Stimulated activated CD8-positive, alpha-beta memory T cell treated with anti-CD3 and anti-CD28 coated beads, Interleukin-7, amount 100 ng/mL, for 24 hours (primary cell): Measurements from ENCODE around the gene HSD17B4.
A peak's percentile ranks its signal among the peaks of the same experiment; 100 is the strongest.
"Not testable (repeated sequence)": the region's sequence is repeated elsewhere in the genome, so short reads cannot be mapped to it uniquely, and the experiment has no call there.

Source experiments
- DNase-seq: peaks from one replicate; pipeline ENCODE4 v3.0.0-alpha.2; 2020; ENCODE audit warnings: low read depth

The HSD17B4 gene

DNA sequence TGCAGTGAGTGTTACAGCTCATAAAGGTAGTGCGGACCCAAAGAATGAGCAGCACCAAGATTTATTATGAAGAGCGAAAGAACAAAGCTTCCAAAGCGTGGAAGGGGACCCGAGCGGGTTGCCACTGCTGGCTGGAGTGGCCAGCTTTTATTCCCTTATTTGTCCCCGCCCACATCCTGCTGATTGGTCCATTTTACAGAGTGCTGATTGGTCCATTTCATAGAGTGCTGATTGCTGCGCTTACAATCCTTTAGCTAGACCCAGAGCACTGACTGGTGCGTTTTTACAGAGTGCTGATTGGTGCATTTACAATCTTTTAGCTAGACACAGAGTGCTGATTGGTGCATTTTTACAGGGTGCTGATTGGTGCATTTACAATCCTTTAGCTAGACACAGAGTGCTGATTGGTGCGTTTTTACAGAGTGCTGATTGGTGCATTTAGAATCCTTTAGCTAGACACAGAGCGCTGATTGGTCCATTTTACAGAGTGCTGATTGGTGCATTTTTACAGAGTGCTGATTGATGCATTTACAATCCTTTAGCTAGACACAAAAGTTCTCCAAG lies 19.5 kb upstream of the HSD17B4 start:
- not testable (repeated sequence) for DNase-seq

DNA sequence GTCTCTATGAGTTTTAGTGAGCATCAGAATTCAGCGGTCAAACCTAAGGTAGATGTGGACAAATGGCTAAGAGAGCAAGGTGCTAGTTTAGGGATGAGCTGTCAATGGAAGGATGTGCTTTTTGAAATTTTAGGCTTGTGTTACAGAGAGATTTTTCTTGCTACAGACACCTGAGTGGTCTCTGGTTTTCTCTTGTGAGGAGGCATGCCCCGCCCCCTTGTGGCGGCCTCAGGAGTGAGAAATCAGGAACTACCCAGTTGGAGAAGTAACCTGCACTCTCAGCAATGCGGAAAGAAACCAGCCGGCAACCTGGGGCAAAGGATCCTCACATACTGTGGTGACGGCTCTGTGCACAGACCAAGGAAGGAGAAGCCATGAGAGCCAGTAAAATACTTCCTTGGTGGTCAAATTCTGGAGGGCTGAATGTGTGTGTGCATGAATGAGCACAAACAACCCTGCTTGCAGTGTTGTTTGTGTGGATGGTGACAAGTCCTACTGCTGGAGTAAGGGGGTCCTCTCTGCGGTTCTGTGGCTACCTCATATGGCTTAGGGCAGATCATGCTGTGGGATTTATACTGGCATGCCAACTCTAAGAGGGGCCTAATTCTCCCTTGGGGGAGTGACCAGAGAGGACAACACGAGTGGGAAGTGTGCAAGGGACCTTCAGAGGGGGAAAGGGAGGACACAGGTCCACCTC lies 16.7 kb upstream of the HSD17B4 start:
- DNase-seq = peak; percentile 46

DNA sequence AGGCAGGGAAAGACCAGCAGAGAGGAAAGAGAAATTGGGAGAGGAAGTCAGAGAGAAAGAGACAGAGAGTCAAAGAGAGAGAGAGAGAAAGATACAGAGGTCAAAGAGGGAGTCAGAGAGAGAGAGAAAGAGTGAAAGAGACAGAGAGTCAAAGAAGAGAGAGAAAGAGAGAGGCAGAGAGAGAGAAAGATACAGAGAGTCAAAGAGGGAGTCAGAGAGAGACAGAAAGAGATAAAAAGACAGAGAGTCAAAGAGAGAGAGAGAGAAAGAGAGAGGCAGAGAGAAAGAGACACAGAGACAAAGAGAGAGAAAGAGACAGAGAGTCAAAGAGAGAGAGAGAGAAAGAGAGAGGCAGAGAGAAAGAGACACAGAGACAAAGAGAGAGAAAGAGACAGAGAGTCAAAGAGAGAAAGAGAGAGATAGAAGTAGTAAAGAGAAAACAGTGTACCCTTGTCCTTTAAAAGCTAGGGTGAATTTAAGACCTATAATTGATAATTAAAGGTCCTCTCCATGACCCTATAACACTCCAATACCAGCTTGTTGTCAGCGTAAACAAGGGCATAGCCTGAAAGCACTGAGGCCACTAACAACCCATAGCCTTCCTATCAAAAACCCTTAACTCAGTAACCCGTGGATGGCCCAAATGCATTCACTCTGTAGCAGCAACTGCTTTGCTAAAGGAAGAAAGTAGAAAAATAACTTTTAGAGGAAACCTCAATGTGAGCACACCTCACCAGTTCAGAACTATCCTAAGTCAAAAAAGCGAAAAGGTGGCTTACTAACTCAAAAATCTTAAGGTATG lies 14.3 kb upstream of the HSD17B4 start:
- DNase-seq = not testable (repeated sequence)

DNA sequence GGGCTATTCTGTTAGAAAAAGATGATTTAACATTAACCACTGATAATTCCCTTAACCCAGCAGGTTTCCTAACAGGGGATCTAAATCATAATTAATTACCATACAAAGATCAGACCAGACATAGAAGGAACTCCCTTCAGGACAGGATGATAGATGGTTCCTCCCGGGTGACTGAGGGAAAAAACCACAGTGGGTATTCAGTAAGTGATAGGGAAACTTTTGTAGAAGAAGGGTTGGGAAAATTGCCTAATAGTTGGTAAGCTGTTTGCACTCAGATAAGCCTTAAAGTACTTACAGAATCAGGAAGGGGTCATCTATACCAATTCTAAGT lies 13.7 kb upstream of the HSD17B4 start:
- not testable (repeated sequence) for DNase-seq

DNA sequence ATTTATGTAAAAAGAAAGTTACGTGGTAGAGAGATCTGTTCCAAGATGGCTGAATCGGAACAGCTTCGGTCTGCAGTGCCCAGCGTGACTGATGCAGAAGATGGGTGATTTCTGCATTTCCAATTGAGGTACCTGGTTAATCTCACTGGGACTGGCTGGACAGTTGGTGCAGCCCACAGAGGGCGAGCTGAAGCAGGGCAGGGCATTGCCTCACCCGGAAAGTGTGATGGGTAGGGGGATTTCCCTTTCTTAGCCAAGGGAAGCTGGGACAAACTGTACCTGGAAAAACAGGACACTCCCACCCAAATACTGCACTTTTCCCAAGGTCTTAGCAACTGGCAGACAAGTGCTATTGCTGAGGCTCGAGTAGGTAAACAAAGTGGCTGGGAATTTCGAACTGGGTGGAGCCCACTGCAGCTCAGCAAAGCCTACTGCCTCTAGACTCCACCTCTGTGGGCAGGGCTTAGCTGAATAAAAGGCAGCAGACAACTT lies 13.1 kb upstream of the HSD17B4 start:
- DNase-seq = no peak

DNA sequence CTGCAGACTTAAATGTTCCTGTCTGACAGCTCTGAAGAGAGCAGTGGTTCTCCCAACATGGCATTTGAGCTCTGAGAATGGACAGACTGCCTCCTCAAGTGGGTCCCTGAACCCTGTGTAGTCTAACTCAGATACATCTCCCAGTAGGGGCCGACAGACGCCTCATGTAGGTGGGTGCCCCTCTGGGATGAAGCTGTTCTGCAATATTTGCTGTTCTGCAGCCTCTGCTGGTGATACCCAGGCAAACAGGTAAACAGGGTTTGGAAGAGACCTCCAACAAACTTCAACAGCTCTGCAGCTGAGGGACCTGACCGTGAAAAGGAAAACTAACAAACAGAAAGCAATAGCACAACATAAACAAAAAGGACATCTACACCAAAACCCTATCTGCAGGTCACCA lies 12.7 kb upstream of the HSD17B4 start:
- not testable (repeated sequence) for DNase-seq

DNA sequence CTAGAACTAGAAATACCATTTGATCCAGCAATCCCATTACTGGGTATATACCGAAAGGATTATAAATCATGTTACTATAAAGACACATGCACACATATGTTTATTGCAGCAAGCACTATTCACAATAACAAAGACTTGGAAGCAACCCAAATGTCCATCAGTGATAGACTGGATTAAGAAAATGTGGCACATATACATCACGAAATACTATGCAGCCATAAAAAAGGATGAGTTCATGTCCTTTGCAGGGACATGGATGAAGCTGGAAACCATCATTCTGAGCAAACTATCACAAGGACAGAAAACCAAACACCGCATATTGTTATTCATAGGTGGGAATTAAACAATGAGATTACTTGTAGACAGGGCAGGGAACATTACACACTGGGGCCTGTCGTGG lies 7.7 kb upstream of the HSD17B4 start:
- not testable (repeated sequence) for DNase-seq

DNA sequence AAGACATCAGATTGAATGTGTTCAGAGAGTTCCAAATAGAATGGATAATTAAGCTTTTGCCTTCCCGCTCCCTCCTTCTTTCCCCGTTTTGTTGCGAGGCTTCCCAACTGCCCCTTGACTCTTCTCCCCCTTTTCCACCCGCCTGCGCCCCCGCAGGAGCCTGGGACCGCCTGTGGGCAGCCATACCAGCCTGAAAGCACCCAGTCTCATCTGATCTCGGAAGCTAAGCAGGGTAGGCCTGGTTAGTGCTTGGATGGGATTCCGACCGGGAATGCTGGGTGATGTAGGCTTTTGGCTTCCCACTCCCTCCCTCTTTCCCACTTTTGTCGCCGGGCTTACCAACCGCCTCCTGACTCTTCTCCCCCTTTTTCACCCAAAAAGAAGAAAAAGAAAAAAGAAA lies 6.8 kb upstream of the HSD17B4 start:
- DNase-seq = no peak

DNA sequence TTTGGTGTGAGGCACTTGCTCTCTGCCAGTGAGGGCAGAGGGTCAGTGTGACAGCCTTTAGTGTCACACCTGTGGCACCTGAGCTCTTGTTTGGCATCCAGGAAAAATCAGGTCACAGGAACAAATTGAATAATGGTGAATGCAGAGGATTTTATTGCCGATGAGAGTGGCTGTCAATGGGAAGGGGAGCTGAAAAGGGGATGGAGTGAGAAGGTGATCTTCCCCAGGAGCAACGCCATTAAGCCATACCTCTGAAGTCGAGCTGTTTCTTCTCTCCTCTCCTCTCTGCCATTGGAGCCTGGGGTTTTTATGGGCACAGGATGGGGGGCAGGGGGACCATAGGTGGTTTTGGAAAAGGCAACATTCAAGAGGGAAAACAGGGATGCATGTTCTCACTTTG lies 2.4 kb upstream of the HSD17B4 start:
- no peak for DNase-seq

DNA sequence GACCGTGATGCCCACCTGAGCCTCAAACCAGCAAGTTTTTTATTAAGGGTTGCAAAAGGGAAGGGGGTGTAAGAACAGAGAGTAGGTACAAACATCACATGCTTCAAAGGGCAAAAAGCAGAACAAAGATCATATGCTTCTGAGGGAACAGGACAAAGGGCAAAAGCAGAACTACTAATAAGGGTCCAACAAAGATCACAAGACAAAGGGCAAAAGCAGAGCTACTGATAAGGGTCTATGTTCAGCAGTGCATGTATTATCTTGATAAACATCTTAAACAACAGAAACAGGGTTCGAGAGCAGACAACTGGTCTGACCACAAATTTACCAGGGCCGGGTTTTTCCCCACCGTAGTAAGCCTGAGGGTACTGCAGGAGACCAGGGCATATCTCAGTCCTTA lies 1.7 kb upstream of the HSD17B4 start:
- DNase-seq = not testable (repeated sequence)

DNA sequence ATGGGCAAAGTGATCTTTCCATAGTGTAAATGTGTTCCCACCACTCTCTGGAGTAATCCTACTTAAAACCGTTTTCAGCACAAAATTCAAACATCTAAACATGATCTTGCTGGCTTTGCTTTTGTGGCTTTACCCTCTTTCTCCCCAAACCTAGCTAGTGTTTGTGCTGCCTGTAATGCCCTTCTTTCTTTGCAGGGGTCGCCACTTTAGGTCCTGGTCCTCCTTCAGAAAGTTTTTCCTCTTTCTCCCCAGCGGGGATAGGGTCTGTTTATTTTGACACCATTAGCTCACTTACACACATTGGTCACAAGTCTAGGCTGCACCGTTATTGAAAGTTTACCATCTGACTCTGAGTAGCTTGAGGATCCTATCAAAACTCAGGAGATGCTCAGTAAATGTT lies 736 bp upstream of the HSD17B4 start:
- no peak for DNase-seq

DNA sequence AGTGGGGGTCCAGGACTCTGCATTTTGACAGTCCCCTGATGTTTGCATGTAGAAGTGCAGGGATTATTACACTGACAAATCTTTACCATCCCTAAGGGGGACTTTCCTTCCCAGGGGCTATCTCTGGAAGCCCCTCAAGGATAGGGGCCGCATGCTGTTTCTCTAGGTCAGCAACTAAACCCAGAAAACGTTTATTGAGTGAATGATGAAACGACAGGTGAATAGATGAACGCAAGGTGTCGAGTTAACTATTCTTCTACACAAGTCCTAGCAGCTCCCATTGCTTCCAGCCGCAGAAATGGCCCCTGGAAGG lies 281 bp upstream of the HSD17B4 start:
- no peak for DNase-seq

DNA sequence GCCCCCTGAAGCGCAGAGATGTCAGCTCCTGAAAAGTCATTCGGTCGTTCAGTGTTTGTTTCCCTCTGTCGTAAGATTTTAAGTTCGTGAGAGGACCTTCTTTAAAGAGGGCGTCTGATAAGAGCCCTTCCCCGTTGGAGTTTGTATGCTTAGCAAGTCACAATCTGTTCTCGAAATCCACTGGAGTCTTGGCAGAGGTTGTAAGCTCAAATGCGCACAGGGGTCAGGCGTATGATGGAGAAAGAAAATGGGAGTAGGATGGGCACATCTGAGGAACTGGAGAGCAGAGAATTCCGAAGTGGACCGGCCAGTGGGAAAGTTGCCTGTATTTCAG lies 710 bp downstream of the HSD17B4 start:
- no peak for DNase-seq

DNA sequence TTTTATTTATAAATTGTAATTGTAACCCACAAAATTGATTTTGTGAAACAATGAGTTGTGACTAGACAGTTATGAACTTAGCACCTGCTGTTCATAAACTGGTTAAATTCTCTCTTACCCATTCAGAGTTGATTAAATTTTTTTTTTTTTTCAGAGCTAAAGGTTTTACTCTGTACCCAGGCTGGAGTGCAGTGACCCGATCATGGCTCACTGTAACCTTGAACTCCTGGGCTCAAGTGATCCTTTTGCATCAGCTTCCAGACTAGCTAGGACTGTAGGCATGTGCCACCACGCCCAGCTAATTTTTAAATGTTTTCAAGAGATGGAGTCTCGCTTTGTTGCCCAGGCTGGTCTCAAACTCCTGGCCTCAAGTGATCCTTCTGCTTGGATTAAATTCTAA lies 1.9 kb downstream of the HSD17B4 start:
- no peak for DNase-seq

DNA sequence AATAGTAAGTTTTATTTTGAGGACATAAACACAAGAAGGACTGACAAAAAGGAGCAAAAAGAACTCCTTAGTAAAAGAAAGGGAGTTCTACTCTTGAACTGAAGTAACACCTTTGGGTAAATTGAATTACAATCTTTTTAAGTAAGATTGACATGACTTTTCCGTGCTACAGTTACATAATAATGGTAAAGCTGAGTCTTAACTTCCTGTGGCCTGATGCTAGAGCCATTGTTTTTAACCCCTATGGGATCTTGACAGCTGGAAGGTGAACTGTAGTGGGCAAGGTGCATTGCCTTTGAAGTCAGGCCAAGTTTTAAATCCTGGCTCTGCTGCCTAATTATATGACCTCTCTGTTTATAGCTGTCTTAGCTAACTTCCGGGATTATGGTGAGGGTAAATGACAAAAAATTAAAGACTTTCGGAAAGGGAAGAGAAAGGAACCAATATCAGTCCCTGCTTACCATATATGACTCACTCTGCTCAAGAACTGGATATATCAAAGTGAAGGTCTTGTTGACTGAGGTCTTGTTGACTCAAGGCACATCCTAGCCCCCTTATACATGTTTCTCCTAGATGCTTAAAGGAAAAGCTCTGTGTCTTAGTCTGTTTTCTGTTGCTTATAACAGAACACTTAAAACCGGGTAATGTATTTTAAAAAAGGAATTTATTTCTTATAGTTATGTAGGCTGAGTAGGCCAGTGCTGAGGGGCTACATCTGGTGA lies 6.8 kb downstream of the HSD17B4 start:
- no peak for DNase-seq

DNA sequence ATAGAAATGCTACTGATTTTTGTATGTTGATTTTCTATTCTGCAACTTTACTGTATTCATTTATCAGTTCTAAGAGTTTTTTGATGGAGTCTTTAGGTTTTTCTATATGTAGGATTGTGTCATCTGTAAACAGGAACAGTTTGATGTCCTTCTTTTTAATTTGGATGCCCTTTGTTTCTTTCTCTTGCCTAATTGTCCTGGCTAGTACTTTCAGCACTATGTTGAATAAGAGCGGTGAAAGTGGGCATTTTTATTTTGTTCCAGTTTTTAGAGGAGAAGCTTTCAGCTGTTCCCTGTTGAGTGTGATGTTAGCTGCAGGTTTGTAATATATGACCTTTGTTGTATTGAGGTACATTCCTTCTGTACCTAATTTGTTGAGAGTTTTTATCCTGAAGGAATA lies 13.3 kb downstream of the HSD17B4 start:
- no peak for DNase-seq

DNA sequence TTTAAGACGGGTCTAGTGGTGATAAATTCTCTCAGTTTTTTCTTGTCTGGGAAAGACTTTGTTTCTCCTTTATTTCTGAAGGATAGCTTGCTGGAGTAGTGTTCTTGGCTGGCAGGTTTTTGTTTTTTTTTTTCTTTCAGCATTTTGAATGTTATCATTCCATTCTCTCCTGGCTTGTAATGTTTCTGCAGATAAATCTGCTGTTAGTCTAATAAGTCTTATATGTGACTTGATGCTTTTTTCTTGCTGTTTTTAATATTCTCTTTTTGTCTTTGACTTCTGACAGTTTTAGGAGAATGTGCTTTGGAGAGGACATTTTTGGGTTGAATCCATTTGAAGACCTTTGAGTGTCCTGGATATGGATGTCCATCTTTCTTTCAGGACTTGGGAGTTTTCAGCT lies 16.0 kb downstream of the HSD17B4 start:
- no peak for DNase-seq

DNA sequence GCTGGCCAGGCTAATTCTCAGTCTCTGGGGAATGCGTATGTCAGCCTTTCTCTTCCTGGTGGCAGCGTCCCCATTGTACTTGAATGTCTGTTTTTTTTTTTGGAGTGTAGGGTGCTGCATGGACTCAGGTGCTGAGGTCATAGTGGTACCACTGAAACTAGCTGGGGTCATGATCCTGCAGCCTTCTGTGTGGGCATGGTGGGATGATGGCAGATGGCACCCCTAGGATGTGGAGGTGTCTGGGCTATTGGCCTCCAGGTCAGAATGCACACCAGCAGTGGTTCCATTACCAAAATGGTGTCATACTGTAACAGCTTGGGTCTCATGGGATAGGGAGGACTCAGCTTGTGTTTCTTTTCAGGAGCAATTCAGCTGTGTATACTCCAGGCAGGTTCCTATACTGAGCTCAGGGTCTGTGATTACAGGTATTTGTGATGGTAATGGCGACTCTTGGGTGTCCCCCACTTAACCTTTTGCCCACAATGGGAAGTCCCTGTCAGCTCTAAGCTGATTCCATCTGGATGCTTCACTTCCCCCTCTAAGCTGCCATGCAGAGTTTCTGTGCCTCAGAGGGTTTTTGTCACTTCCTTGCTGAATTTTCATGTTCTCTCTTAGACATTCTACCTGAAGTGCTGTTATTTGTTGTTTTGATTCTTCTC lies 17.9 kb downstream of the HSD17B4 start:
- DNase-seq = no peak

DNA sequence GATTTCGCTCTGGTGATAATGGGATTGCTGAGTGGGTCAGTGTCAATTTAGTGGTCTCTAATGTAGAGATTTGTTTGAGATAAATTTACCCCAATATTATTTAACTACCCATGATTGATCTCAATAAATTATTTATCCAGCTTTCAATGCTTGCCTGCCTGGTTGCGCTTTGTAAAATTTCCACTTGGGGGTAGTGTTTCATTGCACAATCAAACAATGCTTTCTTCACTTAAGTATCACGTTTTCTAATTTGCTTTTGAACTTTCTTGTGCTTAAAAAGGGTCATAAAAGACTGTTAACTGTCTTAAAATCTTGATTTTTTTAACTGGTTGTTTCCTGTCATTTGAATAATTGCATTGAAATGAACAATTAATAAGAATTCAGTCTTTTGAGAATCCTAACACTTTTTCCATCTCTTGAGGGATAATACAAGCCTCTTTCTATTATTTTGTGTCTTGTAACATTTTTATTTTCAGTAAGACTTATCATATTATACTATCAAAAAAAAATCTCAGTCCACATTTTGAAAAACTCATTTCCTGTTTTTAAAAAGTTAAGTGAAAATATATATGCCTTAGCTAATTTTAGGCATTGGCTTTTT lies 18.7 kb downstream of the HSD17B4 start:
- no peak for DNase-seq

DNA sequence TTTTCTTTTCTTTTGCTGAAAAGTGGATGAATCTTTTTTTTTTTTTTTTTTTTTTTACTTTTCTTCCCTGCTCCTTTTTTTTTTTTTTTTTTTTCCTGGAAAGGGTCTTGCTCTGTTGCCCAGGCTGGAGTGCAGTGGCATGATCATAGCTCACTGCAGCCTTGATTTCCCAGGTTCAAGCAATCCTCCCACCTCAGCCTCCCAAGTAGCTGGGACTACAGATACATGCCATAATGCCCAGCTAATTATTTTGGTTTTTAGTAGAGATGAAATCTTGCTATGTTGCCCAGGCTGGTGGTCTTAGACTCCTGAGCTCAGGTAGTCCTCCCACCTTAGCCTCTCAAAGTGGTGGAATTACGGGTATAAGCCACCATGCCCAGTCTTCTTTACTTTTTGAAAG lies 20.9 kb downstream of the HSD17B4 start:
- DNase-seq = no peak

DNA sequence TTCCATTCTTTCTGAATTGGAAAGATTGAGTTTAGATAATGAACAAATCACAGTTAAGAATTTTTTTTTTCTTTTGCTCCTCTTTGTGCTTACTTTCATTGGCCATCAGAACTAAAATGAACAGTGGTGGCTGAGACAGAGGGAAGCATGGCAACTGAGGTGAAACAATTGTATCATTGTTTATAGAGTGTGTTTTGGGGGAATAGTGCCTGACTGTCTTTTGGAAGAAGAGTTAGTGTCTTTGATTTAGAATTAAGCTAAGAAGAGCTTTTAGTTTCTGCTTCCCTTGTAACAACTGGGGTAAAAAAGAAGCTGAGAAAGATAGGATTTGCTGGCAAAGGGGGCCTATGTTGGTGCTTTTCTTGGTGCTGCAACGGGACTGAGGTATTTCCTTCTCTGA lies 24.0 kb downstream of the HSD17B4 start:
- no peak for DNase-seq

DNA sequence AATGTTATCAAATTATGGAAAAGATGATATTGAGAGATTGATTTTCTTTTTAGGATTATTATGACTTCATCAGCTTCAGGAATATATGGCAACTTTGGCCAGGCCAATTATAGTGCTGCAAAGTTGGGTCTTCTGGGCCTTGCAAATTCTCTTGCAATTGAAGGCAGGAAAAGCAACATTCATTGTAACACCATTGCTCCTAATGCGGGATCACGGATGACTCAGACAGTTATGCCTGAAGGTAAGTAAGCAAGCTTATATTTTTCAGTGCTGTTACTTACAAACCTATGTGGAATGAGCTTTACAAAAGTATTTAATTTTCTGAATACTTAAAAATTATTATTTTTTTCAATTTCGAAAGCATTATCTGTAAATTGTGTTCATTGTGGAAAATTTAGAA lies 26.5 kb downstream of the HSD17B4 start:
- no peak for DNase-seq
